GM19452 (cell line): Measurements from ENCODE around the gene GET4.

Experiments used
- ATAC-seq: cut with Tn5 transposase; IDR thresholded peaks from one replicate; pipeline ENCODE4 v1.9.1; 2021; ENCODE audit not compliant: unreplicated experiment

The GET4 gene

GRCh38 chr7:898460-898854, 22.1 kb downstream of the GET4 start:
- ATAC-seq = no peak

GRCh38 chr7:898855-899681, 22.7 kb downstream of the GET4 start:
- no peak for ATAC-seq

- no peak for ATAC-seq
Measured at GRCh38 chr7:899806-900205, 23.5 kb downstream of the GET4 start.

GRCh38 chr7:900331-901040, 24.1 kb downstream of the GET4 start:
- ATAC-seq = no peak

- no peak for ATAC-seq
Measured at GRCh38 chr7:901041-901387, 24.7 kb downstream of the GET4 start.

- ATAC-seq = no peak
Measured at GRCh38 chr7:901388-902154, 25.2 kb downstream of the GET4 start.

- ATAC-seq = no peak
Measured at GRCh38 chr7:902996-903395, 26.6 kb downstream of the GET4 start.

GRCh38 chr7:903921-904755, 27.8 kb downstream of the GET4 start:
- ATAC-seq = no peak

GRCh38 chr7:904847-905246, 28.5 kb downstream of the GET4 start:
- ATAC-seq = no peak

GRCh38 chr7:906776-907157, 30.4 kb downstream of the GET4 start:
- ATAC-seq = no peak

- ATAC-seq = no peak
Measured at GRCh38 chr7:907158-907980, 31.0 kb downstream of the GET4 start.

- ATAC-seq = no peak
Measured at GRCh38 chr7:908159-908581, 31.8 kb downstream of the GET4 start.

- peak; percentile 75 for ATAC-seq
Measured at GRCh38 chr7:908591-909357, 32.4 kb downstream of the GET4 start.

GRCh38 chr7:909358-910329, 33.3 kb downstream of the GET4 start:
- no peak for ATAC-seq

GRCh38 chr7:910441-910861, 34.1 kb downstream of the GET4 start:
- no peak for ATAC-seq

GRCh38 chr7:910931-911431, 34.6 kb downstream of the GET4 start:
- no peak for ATAC-seq

GRCh38 chr7:911791-912480, 35.6 kb downstream of the GET4 start:
- no peak for ATAC-seq
